Hepatocyte (in vitro differentiated cells): ENCODE results near the gene CGB3. TPM values are rescaled to one million over a fixed set of nuclear protein-coding genes. Genes with fewer than 3 reads are reported as not detected.
"Not testable (repeated sequence)": the region's sequence is repeated elsewhere in the genome, so short reads cannot be mapped to it uniquely, and the experiment has no call there.

ENCODE experiments used
- DNase-seq: peaks from one replicate; pipeline ENCODE4 v3.0.0-alpha.2; 2016; ENCODE audit warnings: low spot score
- H2AFZ ChIP-seq: fragments of 200-600 bp; sonication (generic); 2 replicates; pipeline ENCODE4 v1.6.0; 2016; ENCODE audit warnings: antibody characterized with exemption, mild to moderate bottlenecking
- H3K27ac ChIP-seq: fragments of 200-600 bp; sonication (generic); 2 replicates; pipeline ENCODE4 v1.5.1; 2016; ENCODE audit warnings: mild to moderate bottlenecking
- H3K27me3 ChIP-seq: fragments of 200-600 bp; sonication (generic); 2 replicates; pipeline ENCODE4 v1.6.1; 2016
- H3K36me3 ChIP-seq: fragments of 200-600 bp; sonication (generic); replicated peaks from 2 replicates; pipeline ENCODE4 v1.5.1; 2016; ENCODE audit warnings: low read depth; ENCODE audit not compliant: insufficient read depth
- H3K4me1 ChIP-seq: fragments of 200-600 bp; sonication (generic); 2 replicates; pipeline ENCODE4 v1.5.1; 2016; ENCODE audit warnings: mild to moderate bottlenecking, moderate library complexity; ENCODE audit not compliant: insufficient read depth
- H3K4me2 ChIP-seq: fragments of 200-600 bp; sonication (generic); 2 replicates; pipeline ENCODE4 v1.6.0; 2016
- H3K4me3 ChIP-seq: fragments of 200-600 bp; sonication (generic); 2 replicates; pipeline ENCODE4 v1.5.1; 2016; ENCODE audit warnings: mild to moderate bottlenecking
- H3K79me2 ChIP-seq: fragments of 200-600 bp; sonication (generic); 2 replicates; pipeline ENCODE4 v1.6.0; 2017; ENCODE audit warnings: mild to moderate bottlenecking
- H3K9me2 ChIP-seq: fragments of 200-600 bp; sonication (generic); replicated peaks from 2 replicates; pipeline ENCODE4 v1.6.0; 2017; ENCODE audit warnings: mild to moderate bottlenecking; ENCODE audit not compliant: insufficient read depth
- H3K9me3 ChIP-seq: fragments of 200-600 bp; sonication (generic); 2 replicates; pipeline ENCODE4 v1.5.1; 2016; ENCODE audit warnings: low read depth, mild to moderate bottlenecking
- H4K20me1 ChIP-seq: fragments of 200-600 bp; sonication (generic); 2 replicates; pipeline ENCODE4 v1.6.0; 2016; ENCODE audit warnings: mild to moderate bottlenecking; ENCODE audit not compliant: insufficient read depth, poor library complexity, severe bottlenecking
- CTCF ChIP-seq: fragments of 200-600 bp; sonication (generic); IDR thresholded peaks from 2 replicates; pipeline ENCODE4 v1.5.1; 2016; ENCODE audit warnings: antibody characterized with exemption, mild to moderate bottlenecking; ENCODE audit not compliant: poor library complexity
- EZH2 ChIP-seq: fragments of 200-600 bp; sonication (generic); IDR thresholded peaks from 2 replicates; pipeline ENCODE4 v1.6.1; 2016; ENCODE audit warnings: antibody characterized with exemption, mild to moderate bottlenecking, borderline replicate concordance
- EZH2phosphoT487 ChIP-seq: fragments of 200-600 bp; sonication (generic); IDR thresholded peaks from one replicate; pipeline ENCODE4 v1.6.1; 2018; ENCODE audit warnings: antibody characterized with exemption, mild to moderate bottlenecking, low read depth, moderate library complexity; ENCODE audit not compliant: unreplicated experiment, severe bottlenecking
- WGBS: methylation state at CpG from one replicate; pipeline ENCODE4 v1.1.6; 2016; ENCODE audit warnings: low lambda C conversion rate; ENCODE audit errors: missing lambda C conversion rate; 5-methylcytosine and 5-hydroxymethylcytosine counted together
- polyA plus RNA-seq: library from polyadenylated mRNA; unstranded; fragments of >200 nt; fragmentation: Nextera tagmentation; extraction: Ambion mirVana; gene quantifications from 2 replicates; pipeline ENCODE4 v1.2.1, GENCODE V29; 2016
- total RNA-seq: library from RNA; depleted of rRNA; stranded (reverse); fragments of >200 nt; gene quantifications from 2 replicates; pipeline ENCODE4 v1.2.3, GENCODE V29; 2014

The CGB3 gene
- total and polyA plus RNA-seq, 2 experiments from 2014 or later = 1.1 TPM; not detected in 1

GRCh38 chr19:49049834-49050233 is 25.7 kb upstream of the CGB3 start:
- WGBS = 70% methylated on average over 2 of the region's 4 CpGs
- not testable (repeated sequence) for H3K9me2 ChIP-seq, H3K9me3 ChIP-seq, H4K20me1 ChIP-seq, DNase-seq, H3K36me3 ChIP-seq, H3K27me3 ChIP-seq, H3K79me2 ChIP-seq, H3K27ac ChIP-seq, H2AFZ ChIP-seq, H3K4me2 ChIP-seq, H3K4me1 ChIP-seq, H3K4me3 ChIP-seq

GRCh38 chr19:49049011-49049410 is 24.9 kb upstream of the CGB3 start, which contains the start of gene CGB8:
Gene CGB8, minus strand, starts transcription at chr19:49049111. Its CDS starts 372 bp downstream, at chr19:49048739.
- H3K4me2 ChIP-seq, H3K27me3 ChIP-seq, H3K36me3 ChIP-seq, H2AFZ ChIP-seq, DNase-seq, H3K9me2 ChIP-seq, H3K4me1 ChIP-seq, H3K4me3 ChIP-seq, H3K9me3 ChIP-seq, H3K27ac ChIP-seq, H4K20me1 ChIP-seq, H3K79me2 ChIP-seq: not testable (repeated sequence)
- 83% methylated on average over 11 of the region's 12 CpGs for WGBS

DNA sequence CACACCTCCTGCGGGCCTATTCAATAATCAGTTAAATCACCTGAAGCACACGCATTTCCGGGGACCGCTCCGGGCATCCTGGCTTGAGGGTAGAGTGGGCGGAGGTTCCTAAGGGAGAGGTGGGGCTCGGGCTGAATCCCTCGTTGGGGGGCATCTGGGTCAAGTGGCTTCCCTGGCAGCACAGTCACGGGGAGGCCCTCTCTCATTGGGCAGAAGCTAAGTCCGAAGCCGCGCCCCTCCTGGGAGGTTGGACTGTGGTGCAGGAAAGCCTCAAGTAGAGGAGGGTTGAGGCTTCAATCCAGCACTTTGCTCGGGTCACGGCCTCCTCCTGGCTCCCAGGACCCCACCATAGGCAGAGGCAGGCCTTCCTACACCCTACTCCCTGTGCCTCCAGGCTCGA is 19.4 kb upstream of the CGB3 start, which contains the start of gene CGB5:
TSS of gene CGB5 (plus strand) at position 301 of the 400 bp plus-strand sequence. CDS start 362 bp downstream, outside the sequence.
- not testable (repeated sequence) for H3K4me2 ChIP-seq, H3K36me3 ChIP-seq, H3K9me2 ChIP-seq, H3K79me2 ChIP-seq, H3K9me3 ChIP-seq, DNase-seq, H3K27ac ChIP-seq, H3K4me3 ChIP-seq, H3K4me1 ChIP-seq, H2AFZ ChIP-seq, H3K27me3 ChIP-seq, H4K20me1 ChIP-seq
- 78% methylated on average over 13 of the region's 15 CpGs for WGBS

DNA sequence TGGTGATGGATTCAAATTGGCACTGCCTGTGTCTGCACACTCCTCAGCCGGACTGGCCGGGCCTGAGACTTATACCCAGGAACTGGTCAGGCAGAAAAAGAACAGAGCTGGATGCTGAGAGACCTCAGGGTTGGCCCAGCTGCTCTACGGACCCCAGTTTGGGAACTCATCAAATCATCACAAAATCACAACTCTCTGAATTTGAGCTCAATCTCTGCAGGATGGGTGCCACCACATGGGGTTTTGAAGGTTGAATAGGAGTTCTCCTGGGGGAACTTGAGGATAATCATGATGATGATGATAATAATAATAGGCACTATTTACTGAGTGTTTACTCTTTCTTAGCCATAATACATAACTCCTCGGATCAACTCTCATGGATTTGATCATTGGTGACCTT is 18.5 kb upstream of the CGB3 start:
- H3K79me2 ChIP-seq, H3K27me3 ChIP-seq, H3K4me1 ChIP-seq, H3K4me2 ChIP-seq, H3K9me2 ChIP-seq, H3K36me3 ChIP-seq, H3K9me3 ChIP-seq, H3K4me3 ChIP-seq, H4K20me1 ChIP-seq, DNase-seq, H3K27ac ChIP-seq, H2AFZ ChIP-seq: not testable (repeated sequence)
- WGBS = 85% methylated on average over 2 of the region's 4 CpGs

GRCh38 chr19:49042177-49042576 is 18.0 kb upstream of the CGB3 start:
- H3K9me3 ChIP-seq = no peaks in the 10 kb centered on the region
- H3K4me1 ChIP-seq = no peaks in the 10 kb centered on the region
- no peak overlapping the region for H2AFZ ChIP-seq
- TF ChIP-seq EZH2phosphoT487 (no peak), CTCF (no peak), EZH2 (no peak)
- H3K79me2 ChIP-seq = no peaks in the 10 kb centered on the region
- no peaks in the 10 kb centered on the region for H3K36me3 ChIP-seq
- H3K4me3 ChIP-seq = no peak overlapping the region
- H3K27me3 ChIP-seq = no peaks in the 10 kb centered on the region
- peak; percentile 14 for DNase-seq
- H4K20me1 ChIP-seq = no peaks in the 10 kb centered on the region
- 69% methylated on average over 17 of the region's 17 CpGs for WGBS
- H3K27ac ChIP-seq = no peak overlapping the region
- no peak overlapping the region for H3K4me2 ChIP-seq
- H3K9me2 ChIP-seq = no peaks in the 10 kb centered on the region

GRCh38 chr19:49039736-49040135 is 15.6 kb upstream of the CGB3 start:
- H3K9me3 ChIP-seq, H3K4me1 ChIP-seq, H3K9me2 ChIP-seq, DNase-seq, H2AFZ ChIP-seq, H3K27ac ChIP-seq, H3K27me3 ChIP-seq, H3K79me2 ChIP-seq, H3K4me3 ChIP-seq, H3K36me3 ChIP-seq, H4K20me1 ChIP-seq, H3K4me2 ChIP-seq: not testable (repeated sequence)
- no CpG with 5 or more reads among the region's 9 CpGs for WGBS

GRCh38 chr19:49038557-49039276 is 14.6 kb upstream of the CGB3 start:
- not testable (repeated sequence) for H2AFZ ChIP-seq, H3K27ac ChIP-seq, H3K27me3 ChIP-seq, H3K4me1 ChIP-seq, H3K36me3 ChIP-seq, DNase-seq, H3K4me3 ChIP-seq, H3K9me2 ChIP-seq, H3K4me2 ChIP-seq, H4K20me1 ChIP-seq, H3K9me3 ChIP-seq, H3K79me2 ChIP-seq
- WGBS = 86% methylated on average over 22 of the region's 26 CpGs

GRCh38 chr19:49038111-49038510 is 14.0 kb upstream of the CGB3 start:
- H4K20me1 ChIP-seq, DNase-seq, H3K27ac ChIP-seq, H3K27me3 ChIP-seq, H3K9me3 ChIP-seq, H3K9me2 ChIP-seq, H3K4me1 ChIP-seq, H3K79me2 ChIP-seq, H3K4me3 ChIP-seq, H3K4me2 ChIP-seq, H3K36me3 ChIP-seq, H2AFZ ChIP-seq: not testable (repeated sequence)
- WGBS = 88% methylated on average over 8 of the region's 8 CpGs
